Thoracic aorta (tissue), 2 donors: ENCODE results near the gene CARMIL1. TPM values are rescaled to one million over a fixed set of nuclear protein-coding genes. Genes with fewer than 3 reads are reported as not detected.

ENCODE experiments used
- ATAC-seq: fragments of 150-250 bp; one replicate; pipeline ENCODE4 v1.8.0; 2017; ENCODE audit warnings: low read depth; ENCODE audit not compliant: insufficient number of reproducible peaks, low FRiP score
- DNase-seq: peaks from one replicate; pipeline ENCODE4 v3.0.0-alpha.2; 2020; ENCODE audit warnings: low spot score
- H3K27ac ChIP-seq, 2 donors: fragments of 200-600 bp; sonication (generic); 1 replicate in 1 of 2; 2 replicates in 1 of 2; pipeline ENCODE4 v1.5.1; 2016; ENCODE audit warnings: mild to moderate bottlenecking in 2 of 2, moderate library complexity in 2 of 2
- H3K27me3 ChIP-seq: fragments of 200-600 bp; sonication (generic); replicated peaks from 2 replicates; pipeline ENCODE4 v1.6.0; 2016; ENCODE audit warnings: mild to moderate bottlenecking; ENCODE audit not compliant: insufficient read depth
- H3K36me3 ChIP-seq: fragments of 200-600 bp; sonication (generic); one replicate; pipeline ENCODE4 v1.5.1; 2016
- H3K4me1 ChIP-seq, 2 donors: fragments of 200-600 bp; sonication (generic); 1 replicate in 1 of 2; 2 replicates in 1 of 2; pipeline versions ENCODE4 v1.5.1 to v1.6.0; 2016; ENCODE audit warnings: low read depth in 2 of 2, mild to moderate bottlenecking in 1 of 2; ENCODE audit not compliant: control insufficient read depth in 1 of 2
- H3K4me3 ChIP-seq: fragments of 200-600 bp; sonication (generic); 2 replicates; pipeline ENCODE4 v1.5.1; 2016; ENCODE audit warnings: mild to moderate bottlenecking
- H3K9me3 ChIP-seq: fragments of 200-600 bp; sonication (generic); 2 replicates; pipeline ENCODE4 v1.5.1; 2016
- total RNA-seq, 2 donors: library from RNA; depleted of rRNA; stranded (reverse); fragments of >200 nt; gene quantifications; one replicate each; pipeline versions ENCODE4 v1.1.0 to v1.2.3, GENCODE V29; 2016
- TF ChIP-seq, protein P1 (sequence below): fragments of 200-600 bp; sonication (generic); IDR thresholded peaks from one replicate; pipeline ENCODE4 v1.5.1; 2019; ENCODE audit warnings: antibody characterized with exemption

The CARMIL1 gene
- total RNA-seq, 2 donors from 2014 or later, result 60.4 to 63.0 TPM

GRCh38 chr6:25506020-25506419 lies 226.8 kb downstream of the CARMIL1 start:
- no peak for ATAC-seq
- TF ChIP-seq, protein P1, sequence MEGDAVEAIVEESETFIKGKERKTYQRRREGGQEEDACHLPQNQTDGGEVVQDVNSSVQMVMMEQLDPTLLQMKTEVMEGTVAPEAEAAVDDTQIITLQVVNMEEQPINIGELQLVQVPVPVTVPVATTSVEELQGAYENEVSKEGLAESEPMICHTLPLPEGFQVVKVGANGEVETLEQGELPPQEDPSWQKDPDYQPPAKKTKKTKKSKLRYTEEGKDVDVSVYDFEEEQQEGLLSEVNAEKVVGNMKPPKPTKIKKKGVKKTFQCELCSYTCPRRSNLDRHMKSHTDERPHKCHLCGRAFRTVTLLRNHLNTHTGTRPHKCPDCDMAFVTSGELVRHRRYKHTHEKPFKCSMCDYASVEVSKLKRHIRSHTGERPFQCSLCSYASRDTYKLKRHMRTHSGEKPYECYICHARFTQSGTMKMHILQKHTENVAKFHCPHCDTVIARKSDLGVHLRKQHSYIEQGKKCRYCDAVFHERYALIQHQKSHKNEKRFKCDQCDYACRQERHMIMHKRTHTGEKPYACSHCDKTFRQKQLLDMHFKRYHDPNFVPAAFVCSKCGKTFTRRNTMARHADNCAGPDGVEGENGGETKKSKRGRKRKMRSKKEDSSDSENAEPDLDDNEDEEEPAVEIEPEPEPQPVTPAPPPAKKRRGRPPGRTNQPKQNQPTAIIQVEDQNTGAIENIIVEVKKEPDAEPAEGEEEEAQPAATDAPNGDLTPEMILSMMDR, result no peak
- no peaks in the 10 kb centered on the region for H3K36me3 ChIP-seq
- H3K4me3 ChIP-seq, result no peak overlapping the region
- H3K4me1 ChIP-seq, result peaks cover 3 to 4% of the 10 kb centered on the region in 2 donors
- H3K27ac ChIP-seq, result no peak overlapping the region
- no peak for DNase-seq
- H3K27me3 ChIP-seq, result no peaks in the 10 kb centered on the region
- H3K9me3 ChIP-seq, result no peaks in the 10 kb centered on the region

GRCh38 chr6:25508051-25508450 lies 228.9 kb downstream of the CARMIL1 start:
- Histone ChIP-seq H3K9me3 (no peaks in the 10 kb centered on the region), H3K4me1 (peaks cover 3 to 4% of the 10 kb centered on the region in 2 donors), H3K4me3 (no peak overlapping the region), H3K27me3 (no peaks in the 10 kb centered on the region), H3K36me3 (no peaks in the 10 kb centered on the region), H3K27ac (no peak overlapping the region)
- ATAC-seq (no peak), DNase-seq (no peak)
- TF ChIP-seq, protein P1, result no peak

- Histone ChIP-seq H3K9me3 (no peaks in the 10 kb centered on the region), H3K27me3 (no peaks in the 10 kb centered on the region), H3K36me3 (peaks cover 11% of the 10 kb centered on the region), H3K4me1 (peaks cover 3 to 4% of the 10 kb centered on the region in 2 donors), H3K27ac (no peak overlapping the region), H3K4me3 (no peak overlapping the region)
- DNase-seq (no peak), ATAC-seq (no peak)
- TF ChIP-seq, protein P1, result no peak
Observed at GRCh38 chr6:25511376-25511775, 232.2 kb downstream of the CARMIL1 start.

GRCh38 chr6:25512560-25512959 lies 233.4 kb downstream of the CARMIL1 start:
- H3K27ac ChIP-seq, result no peak overlapping the region
- H3K4me3 ChIP-seq, result no peak overlapping the region
- no peaks in the 10 kb centered on the region for H3K9me3 ChIP-seq
- H3K36me3 ChIP-seq, result peaks cover 15% of the 10 kb centered on the region
- DNase-seq, result no peak
- H3K27me3 ChIP-seq, result no peaks in the 10 kb centered on the region
- ATAC-seq, result no peak
- H3K4me1 ChIP-seq, result peaks cover 3 to 4% of the 10 kb centered on the region in 2 donors
- TF ChIP-seq, protein P1, result no peak

- Histone ChIP-seq H3K4me3 (no peak overlapping the region), H3K9me3 (no peaks in the 10 kb centered on the region), H3K36me3 (peaks cover 40% of the 10 kb centered on the region), H3K4me1 (no peaks in the 10 kb centered on the region), H3K27ac (no peak overlapping the region), H3K27me3 (no peaks in the 10 kb centered on the region)
- ATAC-seq (no peak), DNase-seq (no peak)
- TF ChIP-seq, protein P1, result no peak
Observed at GRCh38 chr6:25519856-25520255, 240.7 kb downstream of the CARMIL1 start.
